Measurements from ENCODE around the gene SHE.

SHE gene

GRCh38 chr1:154548028-154548427 lies 45.8 kb upstream of the SHE start:
- Mint-ChIP-seq H3K36me3 (ENCODE audit: low read depth) (peaks cover 35% of the 10 kb centered on the region), H3K4me1 (peaks cover 10% of the 10 kb centered on the region), H3K9me3 (no peaks in the 10 kb centered on the region), H3K4me3 (no peak overlapping the region), H3K27ac (no peak overlapping the region), H3K27me3 (ENCODE audit: low read depth) (no peaks in the 10 kb centered on the region)
- TF ChIP-seq CTCF (IDR thresholded peaks at IDR 0.05; ENCODE audit: unreplicated experiment in 3 of 3) = no peak

- Mint-ChIP-seq H3K9me3 (no peaks in the 10 kb centered on the region), H3K27ac (no peak overlapping the region), H3K27me3 (ENCODE audit: low read depth) (peaks cover 6% of the 10 kb centered on the region), H3K4me1 (peaks cover 10% of the 10 kb centered on the region), H3K4me3 (no peak overlapping the region), H3K36me3 (ENCODE audit: low read depth) (peaks cover 32% of the 10 kb centered on the region)
- TF ChIP-seq CTCF (IDR thresholded peaks at IDR 0.05; ENCODE audit: unreplicated experiment in 3 of 3) = no peak
Observed at GRCh38 chr1:154547105-154547732, 45.0 kb upstream of the SHE start.

- H3K36me3 Mint-ChIP-seq (ENCODE audit: low read depth) = peaks cover 27% of the 10 kb centered on the region
- H3K4me3 Mint-ChIP-seq = no peak overlapping the region
- peak overlapping the region in 1 of 3 experiments; percentile 15 for H3K27ac Mint-ChIP-seq
- no peaks in the 10 kb centered on the region for H3K9me3 Mint-ChIP-seq
- peak; percentile 55 to 69 (median 59) for TF ChIP-seq CTCF (IDR thresholded peaks at IDR 0.05; ENCODE audit: unreplicated experiment in 3 of 3)
- peaks cover 14% of the 10 kb centered on the region for H3K27me3 Mint-ChIP-seq (ENCODE audit: low read depth)
- peaks cover 10% of the 10 kb centered on the region for H3K4me1 Mint-ChIP-seq
Observed at GRCh38 chr1:154546264-154547063, 44.3 kb upstream of the SHE start.

GRCh38 chr1:154541231-154541630 lies 39.0 kb upstream of the SHE start:
- peaks cover 41% of the 10 kb centered on the region for H3K27me3 Mint-ChIP-seq (ENCODE audit: low read depth)
- H3K4me1 Mint-ChIP-seq = no peaks in the 10 kb centered on the region
- H3K4me3 Mint-ChIP-seq = no peak overlapping the region
- H3K9me3 Mint-ChIP-seq = no peaks in the 10 kb centered on the region
- no peak for TF ChIP-seq CTCF (IDR thresholded peaks at IDR 0.05; ENCODE audit: unreplicated experiment in 3 of 3)
- H3K36me3 Mint-ChIP-seq (ENCODE audit: low read depth) = no peaks in the 10 kb centered on the region
- H3K27ac Mint-ChIP-seq = no peak overlapping the region

GRCh38 chr1:154539486-154540483 lies 37.6 kb upstream of the SHE start:
- Mint-ChIP-seq H3K27me3 (ENCODE audit: low read depth) (peaks cover 48% of the 10 kb centered on the region), H3K9me3 (peaks cover 4% of the 10 kb centered on the region), H3K36me3 (ENCODE audit: low read depth) (no peaks in the 10 kb centered on the region), H3K4me1 (no peaks in the 10 kb centered on the region), H3K27ac (no peak overlapping the region), H3K4me3 (no peak overlapping the region)
- TF ChIP-seq CTCF (IDR thresholded peaks at IDR 0.05; ENCODE audit: unreplicated experiment in 3 of 3) = no peak

All from nephron (organoid).